ENCODE data around the gene CKAP5. TPM values are rescaled to one million over a fixed set of nuclear protein-coding genes. Genes with fewer than 3 reads are reported as not detected.

CKAP5 gene
- 72.9 and 73.3 TPM in 2 replicates for polyA plus RNA-seq (2013)

- Histone ChIP-seq H3K18ac (ENCODE audit: low read length) (peak within 1 kb of the TSS; percentile 87), H3K27ac (ENCODE audit: low read depth, low read length) (peak within 1 kb of the TSS; percentile 66), H2BK12ac (ENCODE audit: low read length) (no peak within 1 kb of the TSS), H3K4me3 (ENCODE audit: low read depth, low read length) (peak within 1 kb of the TSS; percentile 91), H3K79me1 (ENCODE audit: low read length) (peaks cover 6% of the 10 kb centered on the region), H3K36me3 (ENCODE audit: control insufficient read depth in 1 of 2, insufficient read depth in 2 of 2, low read length in 2 of 2) (no peaks in the 10 kb centered on the region), H3K4ac (ENCODE audit: low read depth, low read length) (peak within 1 kb of the TSS; percentile 87), H3K79me2 (ENCODE audit: control insufficient read depth, insufficient read depth, low read length, poor library complexity) (peaks cover 12% of the 10 kb centered on the region), H3K4me2 (ENCODE audit: low read length) (peak within 1 kb of the TSS; percentile 81), H3K4me1 (ENCODE audit: control insufficient read depth in 1 of 2, insufficient read depth in 2 of 2, low read length in 2 of 2) (peaks cover 0 to 3% of the 10 kb centered on the region in 2 experiments), H2BK120ac (ENCODE audit: insufficient read depth, low read length, poor library complexity) (peak within 1 kb of the TSS; percentile 78), H2AK5ac (ENCODE audit: low read length) (peak within 1 kb of the TSS; percentile 1), H3K9me3 (ENCODE audit: insufficient read depth, low read depth, low read length) (no peaks in the 10 kb centered on the region), H2BK5ac (ENCODE audit: low read depth, low read length, poor library complexity) (peak within 1 kb of the TSS; percentile 80), H3K14ac (ENCODE audit: low read length) (peak within 1 kb of the TSS; percentile 91), H4K12ac (ENCODE audit: low read depth, low read length) (peak within 1 kb of the TSS; percentile 64), H3K23ac (ENCODE audit: low read length) (no peak within 1 kb of the TSS), H2AFZ (ENCODE audit: insufficient read depth, low read length, poor library complexity) (peak within 1 kb of the TSS; percentile 80), H4K91ac (ENCODE audit: low read depth, low read length) (peak within 1 kb of the TSS; percentile 88), H4K8ac (ENCODE audit: low read depth, low read length) (peak within 1 kb of the TSS; percentile 91), H3K27me3 (ENCODE audit: insufficient read depth, low read length) (no peaks in the 10 kb centered on the region), H3K9ac (ENCODE audit: low read length) (peak within 1 kb of the TSS; percentile 95)
- no CpG with 5 or more reads among the region's 83 CpGs for WGBS (ENCODE audit: extremely low coverage, insufficient coverage, insufficient read length)
- peak; percentile 87 to 93 for DNase-seq
Measured at GRCh38 chr11:46845740-46846509, at the start of gene CKAP5. Gene CKAP5 (minus strand): TSS chr11:46846280. CDS start chr11:46821231, 25,049 bp downstream.

- Histone ChIP-seq H3K14ac (ENCODE audit: low read length) (peak overlapping the region; percentile 45), H3K79me1 (ENCODE audit: low read length) (peaks cover 12% of the 10 kb centered on the region), H3K4me1 (ENCODE audit: control insufficient read depth in 1 of 2, insufficient read depth in 2 of 2, low read length in 2 of 2) (peaks cover 24 to 32% of the 10 kb centered on the region in 2 experiments), H3K79me2 (ENCODE audit: control insufficient read depth, insufficient read depth, low read length, poor library complexity) (no peaks in the 10 kb centered on the region), H2AK5ac (ENCODE audit: low read length) (peak overlapping the region; percentile 45), H3K4me3 (ENCODE audit: low read depth, low read length) (peak overlapping the region; percentile 20), H2BK12ac (ENCODE audit: low read length) (peak overlapping the region; percentile 94), H3K9me3 (ENCODE audit: insufficient read depth, low read depth, low read length) (peaks cover 4% of the 10 kb centered on the region), H4K12ac (ENCODE audit: low read depth, low read length) (peak overlapping the region; percentile 2), H2BK120ac (ENCODE audit: insufficient read depth, low read length, poor library complexity) (peak overlapping the region; percentile 65), H4K91ac (ENCODE audit: low read depth, low read length) (peak overlapping the region; percentile 84), H3K4ac (ENCODE audit: low read depth, low read length) (peak overlapping the region; percentile 22), H3K36me3 (ENCODE audit: control insufficient read depth in 1 of 2, insufficient read depth in 2 of 2, low read length in 2 of 2) (peaks cover 12 to 16% of the 10 kb centered on the region in 2 experiments), H3K9ac (ENCODE audit: low read length) (no peak overlapping the region), H3K23ac (ENCODE audit: low read length) (no peak overlapping the region), H3K27ac (ENCODE audit: low read depth, low read length) (peak overlapping the region; percentile 3), H4K8ac (ENCODE audit: low read depth, low read length) (peak overlapping the region; percentile 67), H3K18ac (ENCODE audit: low read length) (peak overlapping the region; percentile 49), H2AFZ (ENCODE audit: insufficient read depth, low read length, poor library complexity) (peak overlapping the region; percentile 44), H3K27me3 (ENCODE audit: insufficient read depth, low read length) (no peaks in the 10 kb centered on the region), H3K4me2 (ENCODE audit: low read length) (no peak overlapping the region), H2BK5ac (ENCODE audit: low read depth, low read length, poor library complexity) (peak overlapping the region; percentile 34)
- no CpG with 5 or more reads among the region's 10 CpGs for WGBS (ENCODE audit: extremely low coverage, insufficient coverage, insufficient read length)
- no peak for DNase-seq
Measured at GRCh38 chr11:46895821-46896220, 49.7 kb upstream of the CKAP5 start.

GRCh38 chr11:46894961-46895360 lies 48.9 kb upstream of the CKAP5 start:
- Histone ChIP-seq H3K79me1 (ENCODE audit: low read length) (peaks cover 10% of the 10 kb centered on the region), H3K9me3 (ENCODE audit: insufficient read depth, low read depth, low read length) (peaks cover 4% of the 10 kb centered on the region), H2BK120ac (ENCODE audit: insufficient read depth, low read length, poor library complexity) (no peak overlapping the region), H3K36me3 (ENCODE audit: control insufficient read depth in 1 of 2, insufficient read depth in 2 of 2, low read length in 2 of 2) (peaks cover 15 to 20% of the 10 kb centered on the region in 2 experiments), H3K14ac (ENCODE audit: low read length) (no peak overlapping the region), H3K4me1 (ENCODE audit: control insufficient read depth in 1 of 2, insufficient read depth in 2 of 2, low read length in 2 of 2) (peaks cover 21 to 29% of the 10 kb centered on the region in 2 experiments), H3K27me3 (ENCODE audit: insufficient read depth, low read length) (no peaks in the 10 kb centered on the region), H3K23ac (ENCODE audit: low read length) (no peak overlapping the region), H3K4me2 (ENCODE audit: low read length) (no peak overlapping the region), H2BK12ac (ENCODE audit: low read length) (no peak overlapping the region), H4K91ac (ENCODE audit: low read depth, low read length) (no peak overlapping the region), H3K4ac (ENCODE audit: low read depth, low read length) (no peak overlapping the region), H3K4me3 (ENCODE audit: low read depth, low read length) (no peak overlapping the region), H3K9ac (ENCODE audit: low read length) (no peak overlapping the region), H4K8ac (ENCODE audit: low read depth, low read length) (no peak overlapping the region), H3K18ac (ENCODE audit: low read length) (no peak overlapping the region), H3K27ac (ENCODE audit: low read depth, low read length) (no peak overlapping the region), H2AFZ (ENCODE audit: insufficient read depth, low read length, poor library complexity) (no peak overlapping the region), H2BK5ac (ENCODE audit: low read depth, low read length, poor library complexity) (no peak overlapping the region), H3K79me2 (ENCODE audit: control insufficient read depth, insufficient read depth, low read length, poor library complexity) (no peaks in the 10 kb centered on the region), H4K12ac (ENCODE audit: low read depth, low read length) (no peak overlapping the region), H2AK5ac (ENCODE audit: low read length) (no peak overlapping the region)
- DNase-seq = no peak
- WGBS (ENCODE audit: extremely low coverage, insufficient coverage, insufficient read length) = no CpG with 5 or more reads among the region's 10 CpGs

DNA sequence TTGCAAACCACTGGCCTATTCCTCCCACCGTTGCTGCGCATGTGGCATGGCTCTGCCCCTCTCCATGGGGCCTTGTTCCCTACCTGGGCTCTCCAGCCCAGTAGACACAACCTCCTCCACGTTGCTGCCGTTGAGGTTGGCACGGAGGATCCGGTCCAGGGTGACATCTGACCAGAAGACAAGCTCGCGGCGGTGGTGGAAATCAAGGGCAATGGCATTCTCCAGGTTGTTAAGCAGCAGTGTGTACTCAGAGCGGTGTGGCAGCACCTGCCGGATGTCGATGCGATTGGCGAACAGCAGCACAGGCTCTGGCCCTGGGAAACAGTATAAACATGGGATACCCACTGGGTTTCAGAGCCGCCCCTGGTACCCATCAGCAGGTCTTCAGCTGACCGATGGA lies 48.4 kb upstream of the CKAP5 start:
- no peak overlapping the region for H3K27ac ChIP-seq (ENCODE audit: low read depth, low read length)
- H4K91ac ChIP-seq (ENCODE audit: low read depth, low read length) = no peak overlapping the region
- no peak overlapping the region for H2BK5ac ChIP-seq (ENCODE audit: low read depth, low read length, poor library complexity)
- H3K36me3 ChIP-seq (ENCODE audit: control insufficient read depth in 1 of 2, insufficient read depth in 2 of 2, low read length in 2 of 2) = peaks cover 18 to 23% of the 10 kb centered on the region in 2 experiments
- no peak overlapping the region for H4K8ac ChIP-seq (ENCODE audit: low read depth, low read length)
- H3K4ac ChIP-seq (ENCODE audit: low read depth, low read length) = no peak overlapping the region
- no peak overlapping the region for H3K18ac ChIP-seq (ENCODE audit: low read length)
- no peak overlapping the region for H2BK120ac ChIP-seq (ENCODE audit: insufficient read depth, low read length, poor library complexity)
- no peak overlapping the region for H3K4me3 ChIP-seq (ENCODE audit: low read depth, low read length)
- H2AK5ac ChIP-seq (ENCODE audit: low read length) = no peak overlapping the region
- no peak overlapping the region for H3K4me2 ChIP-seq (ENCODE audit: low read length)
- no peak overlapping the region for H3K23ac ChIP-seq (ENCODE audit: low read length)
- no peak overlapping the region for H2BK12ac ChIP-seq (ENCODE audit: low read length)
- H2AFZ ChIP-seq (ENCODE audit: insufficient read depth, low read length, poor library complexity) = no peak overlapping the region
- no peak overlapping the region for H3K9ac ChIP-seq (ENCODE audit: low read length)
- WGBS (ENCODE audit: extremely low coverage, insufficient coverage, insufficient read length) = no CpG with 5 or more reads among the region's 16 CpGs
- H3K14ac ChIP-seq (ENCODE audit: low read length) = no peak overlapping the region
- peaks cover 16 to 25% of the 10 kb centered on the region in 2 experiments for H3K4me1 ChIP-seq (ENCODE audit: control insufficient read depth in 1 of 2, insufficient read depth in 2 of 2, low read length in 2 of 2)
- H3K79me2 ChIP-seq (ENCODE audit: control insufficient read depth, insufficient read depth, low read length, poor library complexity) = no peaks in the 10 kb centered on the region
- peaks cover 3% of the 10 kb centered on the region for H3K9me3 ChIP-seq (ENCODE audit: insufficient read depth, low read depth, low read length)
- peaks cover 10% of the 10 kb centered on the region for H3K79me1 ChIP-seq (ENCODE audit: low read length)
- H4K12ac ChIP-seq (ENCODE audit: low read depth, low read length) = no peak overlapping the region
- no peak for DNase-seq
- no peaks in the 10 kb centered on the region for H3K27me3 ChIP-seq (ENCODE audit: insufficient read depth, low read length)
